Measurements from ENCODE around the gene ENAH.

ENAH gene

DNA sequence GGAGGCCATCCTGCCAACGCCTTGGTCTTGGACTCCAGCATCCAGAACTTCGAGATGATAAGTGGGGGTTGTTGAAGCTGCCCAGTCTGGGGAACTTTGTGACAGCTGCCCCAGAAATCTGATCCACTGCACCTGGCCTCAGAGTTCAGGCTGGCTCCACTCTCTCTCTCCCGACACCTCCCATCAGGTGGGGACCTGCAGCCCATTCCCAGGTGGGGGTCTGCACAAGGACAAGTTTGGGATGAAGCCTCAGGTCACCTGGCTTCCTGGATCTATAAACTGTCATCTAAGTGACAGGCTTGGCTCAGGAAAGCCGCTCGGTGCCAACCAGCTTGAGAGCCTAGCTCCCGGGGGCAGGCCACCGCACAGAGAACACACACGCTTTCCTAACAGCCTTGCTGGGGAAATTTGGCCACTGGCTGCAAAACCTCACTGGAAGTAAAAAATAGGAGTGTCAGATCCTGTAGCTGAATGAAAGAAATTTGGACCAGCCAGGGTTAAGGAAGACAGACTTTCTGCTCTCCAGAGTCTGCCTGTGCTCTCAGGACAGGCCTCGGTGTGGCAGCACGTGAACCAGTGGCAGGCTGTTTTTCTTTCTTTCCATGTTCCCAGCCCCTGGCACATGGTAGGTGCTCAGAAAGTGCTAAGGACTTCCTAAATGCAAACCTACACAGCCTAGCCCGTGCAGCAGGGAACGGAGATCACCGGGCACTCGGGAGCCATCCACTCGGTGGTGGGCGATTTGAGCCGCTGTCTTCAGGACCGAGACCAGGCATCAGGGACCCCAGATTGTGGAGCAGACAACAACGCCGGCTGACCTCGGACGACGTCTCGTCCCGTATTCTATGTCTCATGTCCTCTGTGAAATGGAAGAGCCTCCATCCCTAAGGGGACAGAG lies 182.5 kb downstream of the ENAH start:
- no peak for DNase-seq (ENCODE audit: low read depth)

DNA sequence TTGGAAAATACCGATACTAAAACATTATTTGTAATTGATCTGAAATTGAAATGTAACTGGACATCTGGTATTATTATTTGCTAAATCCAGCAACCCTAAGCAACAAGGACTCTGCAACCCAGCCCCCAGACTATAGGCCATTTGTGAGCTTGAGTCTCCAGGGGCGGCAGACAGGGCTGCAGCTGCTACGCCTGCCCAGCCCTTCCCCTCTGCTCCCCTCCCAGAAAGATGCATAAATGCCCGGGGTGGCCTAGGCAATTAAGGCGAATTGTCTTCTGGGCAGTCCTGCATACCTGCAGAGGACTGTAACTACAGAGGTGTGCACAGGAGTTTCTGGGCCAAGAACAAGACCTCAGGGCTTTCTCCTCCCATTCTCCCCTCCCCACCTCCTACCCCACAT lies 183.9 kb downstream of the ENAH start:
- no peak for DNase-seq (ENCODE audit: low read depth)

DNA sequence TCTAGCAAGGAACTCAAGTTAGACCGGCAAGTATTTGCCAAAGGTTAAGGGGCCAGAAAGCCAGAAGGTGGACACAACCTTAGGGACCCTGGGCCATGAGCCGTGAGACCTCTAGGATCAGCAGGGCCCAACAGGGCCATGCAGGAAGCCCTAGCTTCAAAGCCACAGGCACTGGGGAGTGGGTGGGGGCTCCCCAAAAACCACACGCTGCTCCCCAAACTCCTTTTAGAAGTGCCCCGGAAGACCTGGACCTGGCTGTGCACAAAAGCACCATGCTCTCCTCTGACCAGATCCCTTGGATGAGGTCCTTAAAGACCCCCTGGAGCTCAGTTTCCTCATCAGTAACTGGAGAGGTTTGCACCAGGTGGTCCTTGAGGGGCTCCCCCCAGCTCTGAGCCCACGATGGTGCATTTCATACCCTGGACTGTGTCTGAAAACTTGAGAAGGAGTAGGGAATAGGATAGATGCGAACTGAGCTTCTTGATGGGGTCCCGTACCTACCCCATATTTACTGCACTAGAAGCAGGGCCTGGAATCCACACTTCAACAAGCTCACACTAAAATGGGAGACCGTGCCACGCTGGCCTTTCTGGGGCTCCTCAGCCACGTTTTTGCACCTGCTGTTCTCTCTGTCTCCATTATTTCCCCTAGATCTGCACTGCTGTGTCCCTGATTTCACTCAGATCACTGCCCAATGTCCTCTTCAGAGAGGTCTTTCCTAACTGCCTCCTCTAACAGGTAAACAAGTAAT lies 184.5 kb downstream of the ENAH start:
- no peak for DNase-seq (ENCODE audit: low read depth)

DNA sequence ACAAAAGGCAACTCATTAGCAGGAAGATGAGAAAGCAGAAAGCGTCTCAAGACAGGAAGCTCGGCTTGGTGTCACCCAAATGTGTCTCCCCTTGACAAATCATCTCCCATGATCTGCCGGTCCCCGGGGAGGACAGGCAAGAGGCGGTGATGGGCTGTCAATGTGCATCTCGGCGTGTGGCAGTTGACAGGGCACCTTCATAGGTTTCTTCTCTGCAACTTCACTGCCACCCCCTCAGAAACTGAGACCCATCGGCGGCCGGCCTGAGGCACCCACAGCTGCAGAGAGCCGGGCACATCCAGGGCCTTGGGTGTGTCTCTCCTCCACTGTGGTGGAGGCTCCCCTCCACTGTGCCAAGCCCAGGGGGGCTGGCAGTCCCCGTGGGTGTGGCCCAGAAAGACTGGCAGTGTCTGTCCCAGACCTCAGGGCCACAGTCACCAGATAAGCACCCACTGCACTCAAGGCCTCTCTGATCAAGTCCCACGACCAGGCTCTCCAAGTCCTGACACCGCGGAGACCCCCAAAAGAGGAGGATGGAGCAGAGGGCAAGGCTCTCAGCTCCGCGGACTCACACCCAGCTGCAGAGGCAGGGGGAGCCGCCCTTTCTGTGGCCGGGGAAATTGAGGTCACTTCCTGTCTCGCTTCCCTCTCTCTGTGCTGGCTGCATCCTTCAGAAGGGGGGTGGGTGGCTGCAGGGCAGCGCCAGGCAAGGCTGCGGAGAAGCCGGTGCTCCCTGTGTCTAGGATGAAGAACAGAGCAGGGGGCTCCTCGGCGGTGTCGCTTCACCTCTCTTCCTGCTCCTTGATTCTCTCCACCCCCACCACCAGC lies 185.5 kb downstream of the ENAH start:
- peak; percentile 62 for DNase-seq (ENCODE audit: low read depth)

DNA sequence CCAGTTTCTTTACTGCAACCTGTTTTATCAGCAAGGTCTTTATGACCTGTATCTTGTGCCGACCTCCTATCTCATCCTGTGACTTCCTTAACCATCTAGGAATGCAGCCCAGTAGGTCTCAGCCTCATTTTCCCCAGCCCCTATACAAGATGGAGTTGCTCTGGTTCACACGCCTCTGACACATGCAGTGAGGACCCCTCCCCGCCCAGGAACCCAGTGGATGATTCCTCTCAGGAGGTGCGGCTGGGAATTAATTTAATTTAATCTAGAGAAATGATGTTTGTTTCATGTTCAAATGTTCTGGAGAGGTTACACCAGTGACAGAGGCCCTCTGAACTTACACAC lies 186.1 kb downstream of the ENAH start:
- DNase-seq (ENCODE audit: low read depth): no peak

DNA sequence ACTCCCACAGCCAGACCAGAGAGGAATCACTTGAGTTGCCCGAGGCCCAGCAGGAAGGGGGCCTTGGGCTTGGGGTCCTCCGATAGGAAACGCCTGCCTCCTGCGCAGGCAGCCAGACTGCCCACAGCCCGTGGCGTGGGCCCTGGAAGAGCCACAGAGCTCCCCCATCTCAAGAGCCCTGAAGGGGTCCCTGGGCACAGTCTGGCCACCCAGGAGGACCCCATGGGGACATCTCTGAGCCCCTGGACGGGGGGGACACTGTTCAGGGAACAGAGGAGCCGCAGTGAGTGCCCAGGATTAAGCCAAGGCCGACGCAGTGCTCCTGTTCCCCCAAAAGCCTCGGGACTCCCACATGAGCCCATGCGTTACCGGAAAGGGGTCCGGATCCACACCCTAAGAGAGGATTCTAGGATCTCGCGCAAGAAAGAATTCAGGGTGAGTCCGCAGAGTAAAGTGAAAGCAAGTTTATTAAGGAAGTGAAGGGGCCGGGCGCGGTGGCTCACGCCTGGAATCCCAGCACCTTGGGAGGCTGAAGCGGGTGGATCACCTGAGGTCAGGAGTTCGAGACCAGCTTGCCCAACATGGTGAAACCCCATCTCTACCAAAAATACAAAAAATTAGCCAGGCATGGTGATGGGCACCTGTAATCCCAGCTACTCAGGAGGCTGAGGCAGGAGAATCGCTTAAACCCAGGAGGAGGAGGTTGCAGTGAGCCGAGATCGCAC lies 187.0 kb downstream of the ENAH start:
- DNase-seq (ENCODE audit: low read depth): no peak

DNA sequence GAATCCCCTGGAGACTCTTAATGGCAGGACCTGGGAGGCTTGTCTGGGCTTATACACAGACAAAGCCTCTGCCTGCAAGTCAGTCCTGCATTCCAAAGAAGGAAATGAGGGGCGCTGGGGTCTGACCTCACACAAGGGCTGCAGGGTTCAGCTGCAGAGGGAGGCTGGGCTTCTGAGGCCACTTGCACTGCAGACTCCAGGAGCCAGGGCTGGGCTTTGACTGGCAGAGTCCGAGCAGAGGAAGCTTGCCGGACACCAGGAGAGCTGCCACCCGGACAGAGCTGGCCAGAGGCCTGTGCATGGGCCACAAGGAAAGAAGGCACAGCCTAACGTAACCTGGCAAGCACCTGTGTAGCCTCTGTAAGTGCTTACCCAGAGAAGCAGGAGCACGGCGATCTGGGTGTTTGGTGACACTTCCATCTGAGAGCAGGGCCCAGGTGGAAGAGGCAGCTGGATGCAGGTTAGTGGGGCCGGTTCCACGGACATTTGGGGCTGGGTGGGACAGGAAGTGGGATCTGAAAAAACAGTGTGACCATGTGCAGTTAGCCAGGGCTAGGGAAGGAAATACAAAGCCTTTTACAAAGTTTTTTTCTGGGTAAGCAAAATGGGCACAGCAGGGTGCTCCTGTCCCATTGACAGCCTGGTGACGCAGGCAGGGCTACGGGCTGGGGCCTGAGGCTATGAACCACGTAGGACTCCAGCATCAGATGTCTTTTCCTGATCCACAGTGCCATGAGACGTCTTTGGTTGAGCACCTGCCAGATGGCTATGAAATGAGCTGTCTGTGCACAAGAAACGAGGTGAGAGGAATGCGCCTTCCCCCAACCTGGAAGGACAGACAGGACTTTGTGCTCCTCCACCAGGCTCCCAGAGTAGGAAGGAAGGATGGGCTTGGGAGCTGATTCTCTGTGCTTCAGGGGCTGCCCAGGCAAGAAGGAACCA lies 187.8 kb downstream of the ENAH start:
- no peak for DNase-seq (ENCODE audit: low read depth)

DNA sequence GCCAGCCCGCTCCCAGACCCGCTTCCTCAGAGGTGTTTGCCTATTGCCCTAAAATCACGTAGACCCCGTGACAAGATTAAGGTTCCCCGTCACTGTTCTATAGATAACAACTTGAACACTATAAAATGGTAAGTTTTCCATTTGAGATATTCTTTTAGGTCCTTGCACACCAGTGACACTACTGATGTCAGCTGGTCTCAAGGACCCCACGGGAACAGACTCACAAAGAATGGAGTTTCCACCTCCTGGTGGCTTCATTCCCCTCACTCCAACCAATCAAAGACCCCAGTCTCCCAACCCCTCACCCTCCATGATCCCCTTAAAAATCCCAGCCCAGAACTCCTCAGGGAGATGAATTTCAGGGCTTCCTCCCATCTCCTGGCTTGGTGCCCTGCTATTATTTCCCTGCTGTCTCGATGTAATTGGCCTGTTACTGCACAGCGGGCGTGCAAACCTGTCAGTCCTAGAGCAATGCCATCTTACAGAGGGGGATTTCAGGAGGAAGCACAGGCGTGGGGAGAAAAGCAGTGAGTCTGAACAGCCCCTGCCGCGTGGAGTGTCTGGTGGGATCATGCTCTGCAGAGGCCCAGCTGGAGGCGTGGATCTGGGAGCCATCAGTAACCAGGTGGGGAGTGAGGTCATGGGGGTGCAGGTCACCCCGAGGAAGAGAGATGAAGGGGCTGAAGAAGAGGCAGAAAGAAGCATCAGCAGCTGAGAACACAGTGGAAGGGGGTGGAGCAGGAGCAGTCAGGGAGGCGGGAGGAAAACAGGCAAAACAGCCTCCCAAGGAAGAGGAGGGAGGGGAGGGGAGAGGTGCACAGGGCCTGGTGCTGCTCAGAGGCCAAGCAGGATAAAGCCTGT lies 190.0 kb downstream of the ENAH start:
- DNase-seq (ENCODE audit: low read depth): no peak

DNA sequence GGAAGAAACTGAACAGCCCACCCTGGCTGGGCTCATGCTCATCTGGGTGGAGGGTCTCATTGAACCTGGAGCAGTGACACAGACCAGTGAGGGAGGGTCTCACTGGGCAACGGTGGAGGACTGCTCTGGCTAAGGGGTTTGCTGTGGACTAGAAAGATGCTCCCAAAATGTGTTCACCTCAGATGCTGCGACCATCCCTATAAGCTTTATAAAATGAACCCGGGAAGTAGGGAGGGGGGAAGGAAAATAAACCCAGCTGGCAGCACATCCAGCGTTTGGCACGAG lies 190.6 kb downstream of the ENAH start:
- no peak for DNase-seq (ENCODE audit: low read depth)

DNA sequence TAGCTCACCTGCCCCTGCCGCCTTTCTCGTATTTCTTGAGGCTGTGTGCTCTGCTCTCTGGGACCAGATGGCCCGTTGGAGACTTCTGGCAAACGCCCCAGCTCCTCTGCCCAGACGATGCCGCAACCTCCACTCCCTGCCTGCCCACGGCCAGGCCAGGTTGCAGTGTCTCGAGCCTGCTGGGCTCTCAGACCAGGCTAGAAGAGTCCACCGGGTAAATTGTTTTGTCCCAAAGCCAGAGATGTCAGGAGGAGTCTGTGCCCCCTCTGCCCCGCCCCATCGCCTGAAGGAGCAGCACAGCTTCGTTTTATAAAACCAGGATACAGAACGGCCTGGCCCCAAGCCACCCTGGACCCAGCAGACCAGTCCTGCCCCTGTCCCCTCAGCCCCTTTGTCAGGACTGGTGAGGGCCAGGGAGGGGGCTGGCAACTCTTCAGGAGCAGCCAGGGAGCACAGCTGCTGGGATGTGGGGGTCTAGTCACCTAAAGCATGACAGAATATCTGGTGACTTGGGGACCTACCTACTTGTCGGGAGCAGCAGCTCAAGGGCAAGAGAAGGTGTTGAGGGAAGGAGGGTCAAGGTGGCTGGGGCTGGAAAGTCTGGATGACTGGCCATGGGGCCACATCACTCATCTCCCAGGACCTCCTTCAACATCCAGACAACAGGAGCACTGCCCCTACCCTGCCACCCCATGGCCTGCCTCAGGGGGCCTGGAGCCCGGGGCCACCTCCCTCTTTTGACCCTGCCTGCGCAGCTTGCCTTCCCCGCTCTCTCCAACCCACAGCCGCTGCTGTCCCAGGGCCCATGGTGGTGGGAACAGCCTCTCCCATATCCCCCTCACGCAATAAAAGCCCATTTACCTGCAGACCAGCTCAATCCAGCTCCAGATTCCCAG lies 191.1 kb downstream of the ENAH start:
- no peak for DNase-seq (ENCODE audit: low read depth)

DNA sequence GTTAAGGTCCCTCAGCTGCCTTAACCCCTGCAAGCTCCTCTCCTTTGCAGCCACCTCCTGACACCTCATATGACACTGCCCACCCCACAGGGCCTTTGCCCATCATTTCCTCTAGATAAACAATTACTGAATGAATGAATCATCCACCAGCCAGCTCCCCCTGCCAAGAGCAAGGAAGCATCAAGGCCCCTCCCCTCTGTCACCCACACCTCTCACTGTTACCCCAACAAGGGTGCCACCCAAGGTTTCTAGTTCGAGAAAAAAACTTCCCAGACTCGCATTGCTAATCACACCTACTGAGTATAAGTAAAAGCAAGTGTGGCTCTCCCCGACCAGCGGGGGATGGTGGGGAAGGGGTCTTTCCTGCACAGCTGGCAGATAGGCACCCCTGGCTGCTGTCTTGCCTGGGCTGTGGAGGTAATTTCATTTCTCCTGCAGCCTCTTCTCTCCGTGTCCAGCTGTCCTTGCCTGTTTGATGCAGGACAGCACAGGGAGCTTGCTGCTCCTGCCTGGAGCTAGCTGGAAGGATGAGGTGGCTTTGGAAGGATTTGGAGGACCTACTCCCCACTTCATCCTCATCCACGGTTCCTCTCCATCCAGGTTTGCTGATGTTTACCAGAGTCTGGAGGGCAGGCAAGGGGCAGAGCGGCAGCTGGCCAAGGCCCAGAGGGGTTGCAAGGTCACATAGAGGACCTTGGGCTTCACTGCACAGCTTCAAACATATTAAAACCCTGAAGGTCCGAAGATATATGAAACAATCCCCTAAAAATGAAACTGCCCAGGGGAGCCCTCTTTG lies 192.0 kb downstream of the ENAH start:
- DNase-seq (ENCODE audit: low read depth): no peak

DNA sequence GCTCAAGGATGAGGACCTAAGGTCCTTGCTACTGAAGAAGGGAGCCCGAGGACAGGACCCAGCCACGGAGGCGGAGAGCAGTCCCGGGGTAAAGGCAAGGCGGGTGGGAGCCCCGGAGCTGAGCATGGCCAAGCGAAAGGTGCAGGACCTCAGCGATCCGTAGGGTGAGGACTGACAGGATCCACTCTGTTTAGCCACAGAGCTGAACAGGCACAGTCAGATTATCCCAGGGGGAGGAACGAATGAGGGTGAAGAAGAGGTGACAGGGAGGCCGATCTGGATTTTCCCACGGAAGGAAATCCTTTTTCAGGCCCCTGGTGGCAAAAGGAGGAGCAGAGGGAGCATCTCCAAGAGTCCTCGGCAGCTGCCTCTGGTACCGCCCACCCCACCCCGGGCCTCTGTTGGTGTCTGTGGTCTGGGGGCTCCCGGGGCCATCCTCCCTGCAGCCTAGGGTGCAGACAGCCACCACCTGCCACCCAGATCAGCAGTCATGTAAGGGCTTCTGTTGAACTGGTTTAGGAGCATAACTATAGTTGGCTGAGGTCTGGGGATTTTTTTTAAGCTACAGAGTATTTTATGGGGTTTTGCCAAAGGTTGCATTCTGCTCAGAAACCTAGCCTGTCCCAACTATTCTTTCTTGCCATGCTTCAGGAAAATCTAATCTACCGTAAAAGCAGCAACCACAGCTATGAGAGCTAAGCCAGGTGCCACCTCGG lies 192.7 kb downstream of the ENAH start:
- DNase-seq (ENCODE audit: low read depth): no peak

DNA sequence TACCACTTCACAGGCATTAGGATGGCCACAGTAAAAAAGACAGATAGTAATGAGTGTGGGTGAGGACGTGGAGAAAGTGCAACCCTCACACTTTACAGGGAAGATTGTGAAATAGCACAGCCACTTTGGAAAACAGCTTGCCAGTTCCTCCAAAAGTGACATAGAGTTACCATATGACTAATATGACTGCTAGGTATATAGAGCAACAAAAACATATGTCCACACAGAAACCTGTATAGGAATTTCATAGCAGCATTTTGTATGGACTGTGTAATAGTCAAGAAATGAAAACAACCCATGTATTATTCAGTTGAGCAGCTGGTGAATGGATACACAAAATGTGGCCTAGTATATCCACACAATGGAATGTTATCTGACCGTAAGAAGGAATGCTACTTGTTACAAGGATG lies 194.7 kb downstream of the ENAH start:
- DNase-seq (ENCODE audit: low read depth): no peak

DNA sequence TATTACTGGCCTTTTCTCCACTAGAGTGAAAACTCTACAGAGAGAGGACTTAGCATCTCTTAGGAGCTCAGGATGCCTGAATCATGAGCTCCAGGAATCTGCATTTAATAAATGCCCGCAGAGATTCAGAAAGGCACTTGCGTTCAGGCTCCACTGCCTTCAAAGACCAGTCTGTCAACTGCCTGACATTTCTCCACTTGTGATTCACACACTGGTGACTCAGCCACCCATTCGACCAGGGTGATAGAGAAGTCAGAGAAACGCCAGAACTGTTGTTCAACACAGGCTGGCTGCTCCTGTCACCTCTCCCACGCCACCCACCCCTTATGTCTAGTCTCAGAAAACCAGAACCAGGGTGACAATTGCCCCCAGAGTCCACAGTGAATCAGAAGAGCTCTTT lies 198.2 kb downstream of the ENAH start:
- no peak for DNase-seq (ENCODE audit: low read depth)

DNA sequence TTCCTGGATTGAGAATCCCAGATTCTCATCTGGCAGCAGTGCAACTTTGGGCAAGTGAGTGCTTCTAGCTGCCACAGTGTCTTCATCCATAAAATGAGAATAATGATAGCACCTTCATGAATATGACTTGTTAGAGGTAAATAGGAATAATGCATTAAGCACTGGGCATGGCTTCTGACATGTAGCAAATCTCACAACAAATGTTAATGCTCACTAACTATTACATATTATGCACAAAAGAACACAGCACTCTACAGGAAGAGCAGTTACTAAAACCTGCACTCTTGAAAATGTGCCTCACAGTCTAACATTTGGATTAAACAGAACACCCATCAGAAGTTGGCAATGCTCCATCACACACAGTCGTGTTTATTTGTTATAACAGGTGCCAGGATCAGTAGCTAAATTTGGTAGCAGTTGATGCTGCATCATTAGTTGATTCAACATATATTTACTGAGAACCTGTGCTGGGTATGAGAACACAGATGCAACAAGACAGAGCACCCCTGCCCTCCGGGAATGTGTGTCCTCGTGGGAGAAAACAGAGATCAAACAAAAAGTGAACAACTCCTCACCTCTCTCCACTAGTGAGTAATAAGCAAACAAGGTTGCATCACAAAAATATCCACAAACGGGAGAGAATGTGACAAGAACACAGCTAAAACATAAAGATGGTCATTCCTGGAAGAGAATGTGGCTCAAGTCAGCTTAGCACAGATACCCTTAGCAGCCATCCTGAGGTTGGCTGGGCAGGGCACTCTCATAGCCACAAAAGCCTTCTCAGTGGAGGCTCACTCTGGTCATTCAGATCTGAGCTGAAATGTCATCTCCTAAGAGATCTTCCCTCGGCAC lies 198.9 kb downstream of the ENAH start:
- no peak for DNase-seq (ENCODE audit: low read depth)

DNA sequence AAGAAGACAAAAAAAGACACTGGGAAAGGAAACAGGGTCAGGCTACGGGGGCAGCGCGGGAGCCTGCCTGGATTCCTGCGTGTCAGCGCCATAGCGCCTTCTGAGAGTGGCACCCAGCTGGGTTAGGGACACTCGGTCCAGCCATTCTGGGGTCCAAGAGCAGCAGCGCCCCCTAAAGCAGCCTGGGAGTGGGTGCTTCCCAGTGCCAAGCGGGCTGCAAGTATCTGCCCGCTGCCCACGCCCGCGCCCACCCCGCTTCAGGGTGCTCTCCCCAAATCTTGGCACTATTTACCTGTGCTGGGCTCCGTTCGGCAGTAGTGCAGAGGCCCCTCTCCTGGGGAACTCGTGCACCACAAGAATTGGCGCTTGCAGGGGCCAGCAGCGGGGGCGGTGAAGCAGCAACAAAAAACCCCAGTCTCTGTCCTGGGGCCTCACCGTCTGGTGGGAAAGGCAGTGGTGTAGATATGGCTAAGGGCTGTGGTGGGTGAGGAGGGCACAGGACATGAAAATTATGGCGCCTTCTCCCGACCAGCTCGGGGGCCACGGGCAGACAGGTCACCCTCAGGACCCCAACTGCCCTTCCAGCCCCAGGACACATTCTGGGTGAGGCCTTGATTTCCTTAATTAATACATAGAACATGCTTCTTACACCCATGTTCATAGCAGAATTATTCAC lies 200.9 kb downstream of the ENAH start:
- DNase-seq (ENCODE audit: low read depth): no peak

Data from activated T-cell treated with anti-CD3 and anti-CD28 coated beads for 1 hour (primary cell).